Testis (tissue), 3 donors: ENCODE data around the gene EXOSC9. TPM values are rescaled to one million over a fixed set of nuclear protein-coding genes. Genes with fewer than 3 reads are reported as not detected.

ENCODE experiments used
- DNase-seq: peaks from one replicate; pipeline ENCODE4 v3.0.0-alpha.2; 2019
- H3K27ac ChIP-seq, 2 donors: fragments of 200-600 bp; sonication (generic); one replicate each; pipeline ENCODE4 v1.5.1; 2019
- H3K27me3 ChIP-seq: fragments of 200-600 bp; sonication (generic); one replicate; pipeline ENCODE4 v1.5.1; 2019
- H3K36me3 ChIP-seq: fragments of 200-600 bp; sonication (generic); one replicate; pipeline ENCODE4 v1.5.1; 2017; ENCODE audit warnings: low read depth; ENCODE audit errors: missing control alignments
- H3K4me1 ChIP-seq: fragments of 200-600 bp; sonication (generic); one replicate; pipeline ENCODE4 v1.5.1; 2019
- H3K4me3 ChIP-seq, 2 donors: fragments of 200-600 bp; sonication (generic); one replicate each; pipeline ENCODE4 v1.5.1; 2017 to 2019
- H3K9me3 ChIP-seq: fragments of 200-600 bp; sonication (generic); one replicate; pipeline ENCODE4 v1.5.1; 2017
- CTCF ChIP-seq, 3 experiments: fragments of 450-650 bp in 2 of 3; fragments of 200-600 bp in 1 of 3; sonication (generic) in 1 of 3; IDR thresholded peaks; one replicate each; pipeline ENCODE4 v1.5.1; 2016 to 2019; ENCODE audit warnings: antibody characterized with exemption in 3 of 3, mild to moderate bottlenecking in 2 of 3, moderate library complexity in 1 of 3
- POLR2A ChIP-seq: fragments of 450-650 bp; IDR thresholded peaks from one replicate; pipeline ENCODE4 v1.6.1; 2017; ENCODE audit warnings: antibody characterized with exemption, mild to moderate bottlenecking, moderate library complexity
- WGBS, 2 donors: methylation state at CpG; one replicate each; pipeline ENCODE4 v1.1.5; 2018; 5-methylcytosine and 5-hydroxymethylcytosine counted together
- intact Hi-C: fragments of 100-400 bp; cut with DNase I; formaldehyde crosslinking; loops from one replicate; pipeline ENCODE4 v1.15.1; 2023; ENCODE audit warnings: low total_unique reads
- polyA plus RNA-seq: library from polyadenylated mRNA; stranded (reverse); fragments of 350-450 nt; fragmentation: Illumina TruSeq; extraction: RNeasy Lipid Tissue Mini Kit (QIAGEN cat#74804); gene quantifications from one replicate; pipeline ENCODE4 v1.2.3, GENCODE V29; 2014; ENCODE audit warnings: low read depth, low replicate concordance; ENCODE audit not compliant: insufficient read depth
- total RNA-seq, 2 donors: library from RNA; depleted of rRNA; stranded (reverse); fragments of >200 nt; gene quantifications; one replicate each; pipeline ENCODE4 v1.2.3, GENCODE V29; 2016

The EXOSC9 gene
- total and polyA plus RNA-seq, 3 donors from 2014 or later, result 52.2 to 74.6 (median 55.7) TPM

- TF ChIP-seq POLR2A (no peak), CTCF (IDR thresholded peaks at IDR 0.05) (no peak)
- intact Hi-C loops, result no loop called here
- Histone ChIP-seq H3K4me1 (no peaks in the 10 kb centered on the region), H3K9me3 (no peaks in the 10 kb centered on the region), H3K4me3 (no peak overlapping the region), H3K27ac (no peak overlapping the region), H3K36me3 (no peaks in the 10 kb centered on the region), H3K27me3 (no peaks in the 10 kb centered on the region)
- WGBS, 2 donors, result 90% methylated on average over 5 of the region's 5 CpGs
- no peak for DNase-seq
Measured at GRCh38 chr4:121791481-121791880, 9.6 kb upstream of the EXOSC9 start.

GRCh38 chr4:121792966-121793365 is 8.2 kb upstream of the EXOSC9 start:
- no peak for DNase-seq
- Histone ChIP-seq H3K4me1 (no peaks in the 10 kb centered on the region), H3K27ac (no peak overlapping the region), H3K9me3 (no peaks in the 10 kb centered on the region), H3K27me3 (no peaks in the 10 kb centered on the region), H3K4me3 (no peak overlapping the region), H3K36me3 (no peaks in the 10 kb centered on the region)
- intact Hi-C loops, result no loop called here
- TF ChIP-seq CTCF (IDR thresholded peaks at IDR 0.05) (no peak), POLR2A (no peak)
- WGBS, 2 donors, result 89 to 94% methylated on average over 2 of the region's 2 CpGs

- intact Hi-C loops, result no loop called here
- Histone ChIP-seq H3K27ac (no peak overlapping the region), H3K4me3 (no peak overlapping the region), H3K36me3 (no peaks in the 10 kb centered on the region), H3K4me1 (no peaks in the 10 kb centered on the region), H3K9me3 (no peaks in the 10 kb centered on the region), H3K27me3 (no peaks in the 10 kb centered on the region)
- TF ChIP-seq CTCF (IDR thresholded peaks at IDR 0.05) (no peak), POLR2A (no peak)
- WGBS, 2 donors, result 67 to 79% methylated on average over 5 of the region's 5 CpGs
- DNase-seq, result no peak
Measured at GRCh38 chr4:121794505-121795188, 6.5 kb upstream of the EXOSC9 start.

- H3K9me3 ChIP-seq, result no peaks in the 10 kb centered on the region
- no peaks in the 10 kb centered on the region for H3K36me3 ChIP-seq
- H3K4me3 ChIP-seq, result no peak overlapping the region
- no peaks in the 10 kb centered on the region for H3K27me3 ChIP-seq
- intact Hi-C loops, result no loop called here
- TF ChIP-seq CTCF (IDR thresholded peaks at IDR 0.05) (no peak), POLR2A (no peak)
- peaks cover 2% of the 10 kb centered on the region for H3K4me1 ChIP-seq
- DNase-seq, result no peak
- H3K27ac ChIP-seq, result no peak overlapping the region
Measured at GRCh38 chr4:121796283-121796682, 4.8 kb upstream of the EXOSC9 start.

- Histone ChIP-seq H3K4me1 (peaks cover 11% of the 10 kb centered on the region), H3K27me3 (no peaks in the 10 kb centered on the region), H3K4me3 (no peak overlapping the region), H3K27ac (no peak overlapping the region), H3K36me3 (no peaks in the 10 kb centered on the region), H3K9me3 (no peaks in the 10 kb centered on the region)
- TF ChIP-seq CTCF (IDR thresholded peaks at IDR 0.05), result no peak
- TF ChIP-seq POLR2A, result no peak
- no peak for DNase-seq
- 76 to 78% methylated on average over 2 of the region's 2 CpGs for WGBS, 2 donors
- intact Hi-C loops, result no loop called here
Measured at GRCh38 chr4:121799208-121799823, 1.8 kb upstream of the EXOSC9 start.
